ENCODE measurements around the gene SRPRB.

DNA sequence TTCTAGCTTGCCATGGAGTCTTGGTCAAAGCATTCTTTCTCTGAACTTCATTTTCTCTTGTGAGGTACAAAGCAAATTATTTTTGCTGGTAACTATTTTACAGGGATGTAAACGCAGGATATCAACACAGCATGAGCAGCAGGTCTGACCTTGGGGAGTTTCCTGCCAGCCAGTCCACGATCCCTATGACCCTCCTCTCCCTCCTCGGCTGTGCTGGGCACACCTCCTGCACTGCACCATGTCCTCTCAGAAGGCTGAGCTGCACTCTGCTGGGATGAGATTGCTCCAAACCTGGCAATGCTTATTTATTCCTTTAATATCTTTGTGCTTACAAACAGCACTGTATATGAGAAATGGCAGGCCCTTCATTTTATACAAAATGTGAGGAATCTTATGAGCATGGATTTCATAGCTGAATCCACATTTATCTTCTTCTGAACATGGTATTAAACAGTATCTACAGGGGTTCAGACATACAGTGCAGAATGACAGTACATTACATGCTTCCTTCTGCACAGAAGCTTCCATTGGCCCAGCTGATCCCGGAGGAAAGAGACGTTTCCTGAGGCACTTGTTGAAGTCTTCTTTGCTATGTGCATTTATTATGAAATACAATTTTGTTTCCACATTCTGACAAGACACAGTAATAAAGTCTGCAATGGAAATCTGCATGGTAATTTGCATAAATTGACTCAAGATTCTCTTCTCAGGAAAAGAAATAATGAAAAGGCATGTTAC is 48.8 kb downstream of the SRPRB start:
- TF ChIP-seq, protein P1, sequence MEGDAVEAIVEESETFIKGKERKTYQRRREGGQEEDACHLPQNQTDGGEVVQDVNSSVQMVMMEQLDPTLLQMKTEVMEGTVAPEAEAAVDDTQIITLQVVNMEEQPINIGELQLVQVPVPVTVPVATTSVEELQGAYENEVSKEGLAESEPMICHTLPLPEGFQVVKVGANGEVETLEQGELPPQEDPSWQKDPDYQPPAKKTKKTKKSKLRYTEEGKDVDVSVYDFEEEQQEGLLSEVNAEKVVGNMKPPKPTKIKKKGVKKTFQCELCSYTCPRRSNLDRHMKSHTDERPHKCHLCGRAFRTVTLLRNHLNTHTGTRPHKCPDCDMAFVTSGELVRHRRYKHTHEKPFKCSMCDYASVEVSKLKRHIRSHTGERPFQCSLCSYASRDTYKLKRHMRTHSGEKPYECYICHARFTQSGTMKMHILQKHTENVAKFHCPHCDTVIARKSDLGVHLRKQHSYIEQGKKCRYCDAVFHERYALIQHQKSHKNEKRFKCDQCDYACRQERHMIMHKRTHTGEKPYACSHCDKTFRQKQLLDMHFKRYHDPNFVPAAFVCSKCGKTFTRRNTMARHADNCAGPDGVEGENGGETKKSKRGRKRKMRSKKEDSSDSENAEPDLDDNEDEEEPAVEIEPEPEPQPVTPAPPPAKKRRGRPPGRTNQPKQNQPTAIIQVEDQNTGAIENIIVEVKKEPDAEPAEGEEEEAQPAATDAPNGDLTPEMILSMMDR (IDR thresholded peaks at IDR 0.05): no peak
- TF ChIP-seq POLR2AphosphoS5 (IDR thresholded peaks at IDR 0.05) (no peak), POLR2A (IDR thresholded peaks at IDR 0.05) (no peak), EP300 (IDR thresholded peaks at IDR 0.05) (no peak)
